SK-MEL-5 (cell line): ENCODE measurements around the gene KCNAB1. TPM values are rescaled to one million over a fixed set of nuclear protein-coding genes. Genes with fewer than 3 reads are reported as not detected.
"Not testable (repeated sequence)": the region's sequence is repeated elsewhere in the genome, so short reads cannot be mapped to it uniquely, and the experiment has no call there.

ENCODE experiments used
- DNase-seq: peaks from one replicate; pipeline ENCODE4 v3.0.0-alpha.2; 2016; ENCODE audit warnings: low read depth, low spot score
- in situ Hi-C: cut with HindIII; loops from 2 replicates; pipeline ENCODE4 v1.10.0; 2016; ENCODE audit warnings: low sequenced_read_pairs, high pct_unique_total_duplicates, low pct_unique_long_range_greater_than_20kb
- total RNA-seq: library from RNA; depleted of rRNA; stranded (reverse); fragments of >200 nt; shearing (Covaris generic); gene quantifications from 2 replicates; pipeline ENCODE4 v1.2.3, GENCODE V29; 2014

The KCNAB1 gene
- total RNA-seq, 1 experiment from 2014 or later = 0.66 TPM

- in situ Hi-C loops = no loop called here
Measured at GRCh38 chr3:156201411-156202405, 81.3 kb downstream of the KCNAB1 start.

GRCh38 chr3:156206157-156206556, 85.8 kb downstream of the KCNAB1 start:
- in situ Hi-C loops = no loop called here

More at GRCh38 chr3:156201411-156202405, 81.3 kb downstream of the KCNAB1 start:
- DNase-seq = no peak

GRCh38 chr3:156207802-156208685, 87.7 kb downstream of the KCNAB1 start:
- DNase-seq = no peak
- in situ Hi-C loops = no loop called here

More at GRCh38 chr3:156206157-156206556, 85.8 kb downstream of the KCNAB1 start:
- no peak for DNase-seq

- in situ Hi-C loops = no loop called here
- DNase-seq = no peak
Measured at GRCh38 chr3:156209631-156210335, 89.4 kb downstream of the KCNAB1 start.

- no peak for DNase-seq
- in situ Hi-C loops = no loop called here
Measured at GRCh38 chr3:156211583-156211982, 91.2 kb downstream of the KCNAB1 start.

GRCh38 chr3:156214676-156215075, 94.3 kb downstream of the KCNAB1 start:
- in situ Hi-C loops = no loop called here
- no peak for DNase-seq

GRCh38 chr3:156215751-156216150, 95.4 kb downstream of the KCNAB1 start:
- in situ Hi-C loops = no loop called here
- no peak for DNase-seq

GRCh38 chr3:156216216-156216615, 95.8 kb downstream of the KCNAB1 start:
- no peak for DNase-seq
- in situ Hi-C loops = no loop called here

GRCh38 chr3:156216852-156217251, 96.5 kb downstream of the KCNAB1 start:
- no peak for DNase-seq
- in situ Hi-C loops = no loop called here

GRCh38 chr3:156217674-156218352, 97.4 kb downstream of the KCNAB1 start:
- in situ Hi-C loops = no loop called here
- DNase-seq = no peak

GRCh38 chr3:156218353-156218744, 98.0 kb downstream of the KCNAB1 start:
- DNase-seq = no peak
- in situ Hi-C loops = no loop called here

- DNase-seq, in situ Hi-C loops: not testable (repeated sequence)
Measured at GRCh38 chr3:156222381-156222780, 102.0 kb downstream of the KCNAB1 start.

- in situ Hi-C loops, DNase-seq: not testable (repeated sequence)
Measured at GRCh38 chr3:156224046-156224445, 103.7 kb downstream of the KCNAB1 start.

- no peak for DNase-seq
- in situ Hi-C loops = no loop called here
Measured at GRCh38 chr3:156226676-156227420, 106.5 kb downstream of the KCNAB1 start.

- DNase-seq = no peak
- in situ Hi-C loops = no loop called here
Measured at GRCh38 chr3:156227704-156228103, 107.3 kb downstream of the KCNAB1 start.

- DNase-seq = no peak
- in situ Hi-C loops = no loop called here
Measured at GRCh38 chr3:156230278-156230900, 110.0 kb downstream of the KCNAB1 start.
